Cardiac septum (tissue), 1 donor: ENCODE data around the gene MEPCE. TPM values are rescaled to one million over a fixed set of nuclear protein-coding genes. Genes with fewer than 3 reads are reported as not detected.
"Not testable (repeated sequence)": the region's sequence is repeated elsewhere in the genome, so short reads cannot be mapped to it uniquely, and the experiment has no call there.

Experiments used
- DNase-seq: peaks from one replicate; pipeline ENCODE4 v3.0.0-alpha.2; 2020; ENCODE audit warnings: low spot score
- intact Hi-C: fragments of 100-400 bp; cut with DNase I; formaldehyde crosslinking; loops from one replicate; pipeline ENCODE4 v1.14.0; 2022
- total RNA-seq: library from RNA; stranded (reverse); fragmentation: NEBNext Ultra II Directional; extraction: Animal tissue kit (Norgen Biotek cat#: 25700); gene quantifications from one replicate; pipeline ENCODE4 v1.2.1, GENCODE V29; 2021
- donor health status: DM: no; HTN: no; CAD: no.

Gene MEPCE
- total RNA-seq, 1 donor from 2014 or later, result 19.7 TPM

GRCh38 chr7:100432053-100432452 is 2.4 kb downstream of the MEPCE start:
- intact Hi-C loops, result no loop called here
- DNase-seq, result no peak

GRCh38 chr7:100432621-100433275 is 3.1 kb downstream of the MEPCE start:
- intact Hi-C loops, result no loop called here
- no peak for DNase-seq

GRCh38 chr7:100433276-100433591 is 3.6 kb downstream of the MEPCE start:
- DNase-seq, result no peak
- intact Hi-C loops, result no loop called here

GRCh38 chr7:100433592-100434296 is 4.1 kb downstream of the MEPCE start:
- intact Hi-C loops, result no loop called here
- no peak for DNase-seq

- DNase-seq, result no peak
- intact Hi-C loops, result no loop called here
Measured at GRCh38 chr7:100434297-100435144, 4.9 kb downstream of the MEPCE start.

GRCh38 chr7:100435401-100436304 is 6.0 kb downstream of the MEPCE start:
- no peak for DNase-seq

GRCh38 chr7:100437150-100438100 is 7.8 kb downstream of the MEPCE start:
- intact Hi-C loops, result no loop called here
- DNase-seq, result no peak

More at GRCh38 chr7:100435401-100436304, 6.0 kb downstream of the MEPCE start:
- intact Hi-C loops, result loop anchor here (1.0 kb wide), 1 partner anchor 7 kb away; the partner anchor contains the start of gene ZCWPW1

- DNase-seq, result no peak
- intact Hi-C loops, result no loop called here
Measured at GRCh38 chr7:100438172-100438571, 8.5 kb downstream of the MEPCE start.

- intact Hi-C loops, DNase-seq: not testable (repeated sequence)
Measured at GRCh38 chr7:100438731-100439130, 9.1 kb downstream of the MEPCE start.

GRCh38 chr7:100439244-100439643 is 9.6 kb downstream of the MEPCE start:
- intact Hi-C loops, DNase-seq: not testable (repeated sequence)

GRCh38 chr7:100441641-100442535 is 12.3 kb downstream of the MEPCE start:
- DNase-seq, result no peak
- intact Hi-C loops, result no loop called here

GRCh38 chr7:100443096-100443840 is 13.6 kb downstream of the MEPCE start:
- DNase-seq, result peak; percentile 43
- intact Hi-C loops, result no loop called here

- peak; percentile 77 for DNase-seq
- intact Hi-C loops, result no loop called here
Measured at GRCh38 chr7:100444311-100445278, 15.0 kb downstream of the MEPCE start.

GRCh38 chr7:100446040-100446439 is 16.4 kb downstream of the MEPCE start:
- intact Hi-C loops, result no loop called here
- peak; percentile 9 for DNase-seq

- DNase-seq, intact Hi-C loops: not testable (repeated sequence)
Measured at GRCh38 chr7:100447363-100447762, 17.7 kb downstream of the MEPCE start.
